ENCODE data around the gene SEPHS2. TPM values are rescaled to one million over a fixed set of nuclear protein-coding genes. Genes with fewer than 3 reads are reported as not detected.
"Not testable (repeated sequence)": the region's sequence is repeated elsewhere in the genome, so short reads cannot be mapped to it uniquely, and the experiment has no call there.

Gene SEPHS2
- total RNA-seq, 2 donors from 2014 or later: 18.2 to 18.6 TPM

GRCh38 chr16:30459456-30459855, 13.8 kb upstream of the SEPHS2 start:
- H3K27ac ChIP-seq: no peak overlapping the region
- no peaks in the 10 kb centered on the region for H3K9me3 ChIP-seq
- DNase-seq (ENCODE audit: low spot score): no peak
- no peaks in the 10 kb centered on the region for H3K4me1 ChIP-seq
- H3K4me3 ChIP-seq: no peak overlapping the region
- no peaks in the 10 kb centered on the region for H3K36me3 ChIP-seq
- no peaks in the 10 kb centered on the region for H3K27me3 ChIP-seq
- no peak for TF ChIP-seq CTCF (IDR thresholded peaks at IDR 0.05)

- H3K27ac ChIP-seq: no peak overlapping the region
- DNase-seq (ENCODE audit: low spot score): no peak
- no peaks in the 10 kb centered on the region for H3K9me3 ChIP-seq
- no peaks in the 10 kb centered on the region for H3K36me3 ChIP-seq
- H3K27me3 ChIP-seq: no peaks in the 10 kb centered on the region
- no peak overlapping the region for H3K4me3 ChIP-seq
- TF ChIP-seq CTCF (IDR thresholded peaks at IDR 0.05): no peak
- no peaks in the 10 kb centered on the region for H3K4me1 ChIP-seq
Observed at GRCh38 chr16:30458561-30459394, 13.1 kb upstream of the SEPHS2 start.

GRCh38 chr16:30457743-30458560, 12.3 kb upstream of the SEPHS2 start:
- no peak for TF ChIP-seq CTCF (IDR thresholded peaks at IDR 0.05)
- Histone ChIP-seq H3K36me3 (no peaks in the 10 kb centered on the region), H3K4me3 (no peak overlapping the region), H3K4me1 (no peaks in the 10 kb centered on the region), H3K27me3 (no peaks in the 10 kb centered on the region), H3K9me3 (no peaks in the 10 kb centered on the region), H3K27ac (no peak overlapping the region)
- DNase-seq (ENCODE audit: low spot score): no peak

GRCh38 chr16:30457256-30457655, 11.6 kb upstream of the SEPHS2 start:
- Histone ChIP-seq H3K36me3 (no peaks in the 10 kb centered on the region), H3K27ac (no peak overlapping the region), H3K4me1 (no peaks in the 10 kb centered on the region), H3K27me3 (no peaks in the 10 kb centered on the region), H3K4me3 (no peak overlapping the region), H3K9me3 (no peaks in the 10 kb centered on the region)
- DNase-seq (ENCODE audit: low spot score): no peak
- no peak for TF ChIP-seq CTCF (IDR thresholded peaks at IDR 0.05)

- H3K27me3 ChIP-seq: no peaks in the 10 kb centered on the region
- no peak overlapping the region for H3K4me3 ChIP-seq
- DNase-seq (ENCODE audit: low spot score): no peak
- H3K4me1 ChIP-seq: no peaks in the 10 kb centered on the region
- no peaks in the 10 kb centered on the region for H3K36me3 ChIP-seq
- H3K9me3 ChIP-seq: no peaks in the 10 kb centered on the region
- no peak for TF ChIP-seq CTCF (IDR thresholded peaks at IDR 0.05)
- H3K27ac ChIP-seq: no peak overlapping the region
Observed at GRCh38 chr16:30456302-30456701, 10.6 kb upstream of the SEPHS2 start.

GRCh38 chr16:30452709-30453580, 7.3 kb upstream of the SEPHS2 start:
- H3K27ac ChIP-seq; H3K4me3 ChIP-seq; H3K36me3 ChIP-seq; DNase-seq (ENCODE audit: low spot score); H3K27me3 ChIP-seq; H3K9me3 ChIP-seq; H3K4me1 ChIP-seq: not testable (repeated sequence)
